IMR-90 (cell line): ENCODE results near the gene SCYGR1. TPM values are rescaled to one million over a fixed set of nuclear protein-coding genes. Genes with fewer than 3 reads are reported as not detected.
A peak's percentile ranks its signal among the peaks of the same experiment; 100 is the strongest.
"Not testable (repeated sequence)": the region's sequence is repeated elsewhere in the genome, so short reads cannot be mapped to it uniquely, and the experiment has no call there.

ENCODE experiments used
- ATAC-seq: fragments of 200-7000 bp; cut with Tn5 transposase; 2 replicates; pipeline ENCODE4 v1.9.1; 2020; ENCODE audit warnings: low read depth, mild to moderate bottlenecking, moderate library complexity
- BruUV-seq: library from RNA; stranded (reverse); fragments of 400-500 nt; replicated peaks from 2 replicates; lab custom pipeline; 2021; lab: Mats Ljungman, UMichigan
- CTCF ChIA-PET: fragments of 300-600 bp; formaldehyde crosslinking; extraction: SDS; loops from one replicate; lab custom pipeline; 2021; ENCODE audit warnings: antibody characterized with exemption; lab: Yijun Ruan, JAX
- POLR2A ChIA-PET: fragments of 300-600 bp; sonication (Branson Sonifier 250); formaldehyde crosslinking; loops from one replicate; lab custom pipeline; 2022; ENCODE audit warnings: antibody characterized with exemption; ENCODE audit not compliant: unreplicated experiment; lab: Charles Lee
- DNase-seq: peaks from one replicate; pipeline ENCODE4 v3.0.0; 2013
- H2AFZ ChIP-seq: replicated peaks from 2 replicates; pipeline ENCODE3; 2013; ENCODE audit warnings: low read length, mild to moderate bottlenecking; ENCODE audit not compliant: poor library complexity
- H2AK5ac ChIP-seq: 2 replicates; pipeline ENCODE4 v1.6.1; 2013; ENCODE audit warnings: low read depth, low read length, inconsistent platforms
- H2AK9ac ChIP-seq: replicated peaks from 2 replicates; pipeline ENCODE3; 2013; ENCODE audit warnings: mild to moderate bottlenecking, low read depth, low read length, moderate library complexity; ENCODE audit not compliant: poor library complexity
- H2BK120ac ChIP-seq: 2 replicates; pipeline ENCODE4 v1.6.1; 2013; ENCODE audit warnings: low read depth, low read length, inconsistent platforms
- H2BK15ac ChIP-seq: 3 replicates; pipeline ENCODE4 v1.6.1; 2013; ENCODE audit warnings: low read depth, low read length, inconsistent platforms
- H2BK20ac ChIP-seq: 2 replicates; pipeline ENCODE4 v1.6.1; 2013; ENCODE audit warnings: low read depth, mild to moderate bottlenecking, inconsistent platforms, low read length, moderate library complexity
- H2BK5ac ChIP-seq: 2 replicates; pipeline ENCODE4 v1.6.1; 2013; ENCODE audit warnings: mild to moderate bottlenecking, low read depth, low read length, inconsistent platforms; ENCODE audit not compliant: poor library complexity, severe bottlenecking
- H3K14ac ChIP-seq: replicated peaks from 2 replicates; pipeline ENCODE4 v1.6.1; 2013; ENCODE audit warnings: low read depth, low read length, inconsistent platforms
- H3K18ac ChIP-seq: 2 replicates; pipeline ENCODE4 v1.6.1; 2013; ENCODE audit warnings: low read depth, low read length, control low read depth
- H3K23ac ChIP-seq: 2 replicates; pipeline ENCODE4 v1.6.1; 2013; ENCODE audit warnings: low read depth, low read length, inconsistent platforms
- H3K27ac ChIP-seq: 2 replicates; pipeline ENCODE4 v1.5.1; 2013; ENCODE audit warnings: mild to moderate bottlenecking, control low read depth, low read length; ENCODE audit not compliant: insufficient read depth
- H3K27me3 ChIP-seq: 2 replicates; pipeline ENCODE4 v1.6.1; 2013; ENCODE audit warnings: low read length; ENCODE audit not compliant: control insufficient read depth, insufficient read depth
- H3K36me3 ChIP-seq: 2 replicates; pipeline ENCODE4 v1.6.1; 2013; ENCODE audit warnings: low read length, mixed read lengths; ENCODE audit not compliant: control insufficient read depth, insufficient read depth
- H3K4ac ChIP-seq: 2 replicates; pipeline ENCODE4 v1.6.1; 2013; ENCODE audit warnings: low read depth, low read length, inconsistent platforms
- H3K4me1 ChIP-seq: 2 replicates; pipeline ENCODE4 v1.6.1; 2013; ENCODE audit warnings: low read length, mixed read lengths; ENCODE audit not compliant: control insufficient read depth, insufficient read depth
- H3K4me2 ChIP-seq: 2 replicates; pipeline ENCODE4 v1.6.1; 2013; ENCODE audit warnings: low read depth, mild to moderate bottlenecking, control low read depth, low read length, moderate library complexity
- H3K4me3 ChIP-seq: 2 replicates; pipeline ENCODE4 v1.5.1; 2013; ENCODE audit warnings: low read depth, mild to moderate bottlenecking, control low read depth, low read length, moderate library complexity; ENCODE audit not compliant: insufficient read depth
- H3K56ac ChIP-seq: 2 replicates; pipeline ENCODE4 v1.6.1; 2013; ENCODE audit warnings: low read length, inconsistent platforms; ENCODE audit not compliant: insufficient read depth; ENCODE audit errors: extremely low read depth
- H3K79me1 ChIP-seq, 2 experiments: 2 replicates each; pipeline ENCODE4 v1.6.1; 2013; ENCODE audit warnings: low read length in 2 of 2, inconsistent platforms in 1 of 2, low read depth in 1 of 2
- H3K9ac ChIP-seq: 2 replicates; pipeline ENCODE4 v1.6.1; 2013; ENCODE audit warnings: low read depth, low read length, control low read depth
- H3K9me1 ChIP-seq: 2 replicates; pipeline ENCODE4 v1.6.1; 2013; ENCODE audit warnings: low read length, inconsistent platforms; ENCODE audit not compliant: insufficient read depth
- H3K9me3 ChIP-seq: 2 replicates; pipeline ENCODE4 v1.6.1; 2013; ENCODE audit warnings: low read length; ENCODE audit not compliant: control insufficient read depth, insufficient read depth
- H4K20me1 ChIP-seq: 2 replicates; pipeline ENCODE4 v1.6.1; 2013; ENCODE audit warnings: low read length, inconsistent platforms; ENCODE audit not compliant: insufficient read depth
- H4K5ac ChIP-seq: 2 replicates; pipeline ENCODE4 v1.6.1; 2013; ENCODE audit warnings: mild to moderate bottlenecking, low read depth, low read length, control low read depth
- H4K8ac ChIP-seq, 2 experiments: 2 replicates each; pipeline ENCODE4 v1.6.1; 2013; ENCODE audit warnings: low read depth in 2 of 2, low read length in 2 of 2, control low read depth in 1 of 2, inconsistent platforms in 1 of 2
- H4K91ac ChIP-seq: 2 replicates; pipeline ENCODE4 v1.6.1; 2013; ENCODE audit warnings: low read depth, low read length, inconsistent platforms; ENCODE audit not compliant: insufficient read depth
- WGBS, 2 experiments: methylation state at CpG; one replicate each; pipeline versions ENCODE4 v1.1.5 to v1.1.7; 2013; ENCODE audit warnings: missing lambda C conversion rate in 2 of 2; ENCODE audit not compliant: insufficient read length in 1 of 2; ENCODE audit errors: extremely low coverage in 2 of 2; 5-methylcytosine and 5-hydroxymethylcytosine counted together
- dilution Hi-C: fragments of 300-500 bp; cut with HindIII; formaldehyde crosslinking; loops from one replicate; pipeline ENCODE4 v1.14.3; 2018; ENCODE audit warnings: low sequenced_read_pairs; ENCODE audit not compliant: unreplicated experiment
- in situ Hi-C: fragments of 300-500 bp; cut with MboI; formaldehyde crosslinking; loops from 3 replicates; pipeline ENCODE4 v1.14.3; 2019; ENCODE audit warnings: low sequenced_read_pairs, inconsistent platforms, mixed read lengths
- intact Hi-C: fragments of 100-400 bp; cut with micrococcal nuclease; formaldehyde crosslinking; loops from 2 replicates; pipeline ENCODE4 v1.10.0; 2022
- polyA plus RNA-seq, 3 experiments: library from polyadenylated mRNA; depleted of rRNA; stranded (reverse); fragments of >200 nt; gene quantifications; 2 replicates each; pipeline ENCODE4 v1.2.3, GENCODE V29; 2012; ENCODE audit warnings: low replicate concordance in 1 of 3
- total RNA-seq: library from RNA; depleted of rRNA; stranded (reverse); fragments of >200 nt; gene quantifications from 2 replicates; pipeline ENCODE4 v1.2.3, GENCODE V29; 2012

The SCYGR1 gene
- total and polyA plus RNA-seq, 2 of the 4 experiments (the other 2 are of a cell fraction) = not detected

GRCh38 chr2:227364585-227365263 is 23.0 kb downstream of the SCYGR1 start:
- H2BK15ac ChIP-seq, H3K9me1 ChIP-seq, H4K8ac ChIP-seq, DNase-seq, CTCF ChIA-PET, POLR2A ChIA-PET, H4K91ac ChIP-seq, H3K56ac ChIP-seq, in situ Hi-C loops, H3K4me1 ChIP-seq, H2AK5ac ChIP-seq, ATAC-seq, H4K20me1 ChIP-seq, H2AFZ ChIP-seq, H3K4me3 ChIP-seq, H3K4ac ChIP-seq, H3K23ac ChIP-seq, H3K9me3 ChIP-seq, H3K4me2 ChIP-seq, H2BK120ac ChIP-seq, H3K79me1 ChIP-seq, H2AK9ac ChIP-seq, dilution Hi-C loops, H3K36me3 ChIP-seq, intact Hi-C loops, H3K14ac ChIP-seq, H3K9ac ChIP-seq, H2BK20ac ChIP-seq, BruUV-seq, H2BK5ac ChIP-seq, H3K27me3 ChIP-seq: not testable (repeated sequence)
- peak overlapping the region; percentile 32; the same call in 1 of the 2 replicates for H3K27ac ChIP-seq
- WGBS, 2 experiments = 100% methylated on average over 3 of the region's 11 CpGs; no CpG with 5 or more reads in 1 of the 2 experiments
- peak overlapping the region; percentile 57; the same call in 1 of the 2 replicates for H3K18ac ChIP-seq
- H4K5ac ChIP-seq = peak overlapping the region; percentile 22; the same call in 1 of the 2 replicates
